IMR-90 (cell line): ENCODE data around the gene CLEC4G. TPM values are rescaled to one million over a fixed set of nuclear protein-coding genes. Genes with fewer than 3 reads are reported as not detected.

Experiments
- ATAC-seq: fragments of 200-7000 bp; cut with Tn5 transposase; 2 replicates; pipeline ENCODE4 v1.9.1; 2020; ENCODE audit warnings: low read depth, mild to moderate bottlenecking, moderate library complexity
- BruUV-seq: library from RNA; stranded (reverse); fragments of 400-500 nt; replicated peaks from 2 replicates; lab custom pipeline; 2021; lab: Mats Ljungman, UMichigan
- CTCF ChIA-PET: fragments of 300-600 bp; formaldehyde crosslinking; extraction: SDS; loops from one replicate; lab custom pipeline; 2021; ENCODE audit warnings: antibody characterized with exemption; lab: Yijun Ruan, JAX
- POLR2A ChIA-PET: fragments of 300-600 bp; sonication (Branson Sonifier 250); formaldehyde crosslinking; loops from one replicate; lab custom pipeline; 2022; ENCODE audit warnings: antibody characterized with exemption; ENCODE audit not compliant: unreplicated experiment; lab: Charles Lee
- DNase-seq: peaks from one replicate; pipeline ENCODE4 v3.0.0; 2013
- H2AFZ ChIP-seq: replicated peaks from 2 replicates; pipeline ENCODE3; 2013; ENCODE audit warnings: low read length, mild to moderate bottlenecking; ENCODE audit not compliant: poor library complexity
- H2AK5ac ChIP-seq: 2 replicates; pipeline ENCODE4 v1.6.1; 2013; ENCODE audit warnings: low read depth, low read length, inconsistent platforms
- H2AK9ac ChIP-seq: replicated peaks from 2 replicates; pipeline ENCODE3; 2013; ENCODE audit warnings: mild to moderate bottlenecking, low read depth, low read length, moderate library complexity; ENCODE audit not compliant: poor library complexity
- H2BK120ac ChIP-seq: 2 replicates; pipeline ENCODE4 v1.6.1; 2013; ENCODE audit warnings: low read depth, low read length, inconsistent platforms
- H2BK15ac ChIP-seq: 3 replicates; pipeline ENCODE4 v1.6.1; 2013; ENCODE audit warnings: low read depth, low read length, inconsistent platforms
- H2BK20ac ChIP-seq: 2 replicates; pipeline ENCODE4 v1.6.1; 2013; ENCODE audit warnings: low read depth, mild to moderate bottlenecking, inconsistent platforms, low read length, moderate library complexity
- H2BK5ac ChIP-seq: 2 replicates; pipeline ENCODE4 v1.6.1; 2013; ENCODE audit warnings: mild to moderate bottlenecking, low read depth, low read length, inconsistent platforms; ENCODE audit not compliant: poor library complexity, severe bottlenecking
- H3K14ac ChIP-seq: replicated peaks from 2 replicates; pipeline ENCODE4 v1.6.1; 2013; ENCODE audit warnings: low read depth, low read length, inconsistent platforms
- H3K18ac ChIP-seq: 2 replicates; pipeline ENCODE4 v1.6.1; 2013; ENCODE audit warnings: low read depth, low read length, control low read depth
- H3K23ac ChIP-seq: 2 replicates; pipeline ENCODE4 v1.6.1; 2013; ENCODE audit warnings: low read depth, low read length, inconsistent platforms
- H3K27ac ChIP-seq: 2 replicates; pipeline ENCODE4 v1.5.1; 2013; ENCODE audit warnings: mild to moderate bottlenecking, control low read depth, low read length; ENCODE audit not compliant: insufficient read depth
- H3K27me3 ChIP-seq: 2 replicates; pipeline ENCODE4 v1.6.1; 2013; ENCODE audit warnings: low read length; ENCODE audit not compliant: control insufficient read depth, insufficient read depth
- H3K36me3 ChIP-seq: 2 replicates; pipeline ENCODE4 v1.6.1; 2013; ENCODE audit warnings: low read length, mixed read lengths; ENCODE audit not compliant: control insufficient read depth, insufficient read depth
- H3K4ac ChIP-seq: 2 replicates; pipeline ENCODE4 v1.6.1; 2013; ENCODE audit warnings: low read depth, low read length, inconsistent platforms
- H3K4me1 ChIP-seq: 2 replicates; pipeline ENCODE4 v1.6.1; 2013; ENCODE audit warnings: low read length, mixed read lengths; ENCODE audit not compliant: control insufficient read depth, insufficient read depth
- H3K4me2 ChIP-seq: 2 replicates; pipeline ENCODE4 v1.6.1; 2013; ENCODE audit warnings: low read depth, mild to moderate bottlenecking, control low read depth, low read length, moderate library complexity
- H3K4me3 ChIP-seq: 2 replicates; pipeline ENCODE4 v1.5.1; 2013; ENCODE audit warnings: low read depth, mild to moderate bottlenecking, control low read depth, low read length, moderate library complexity; ENCODE audit not compliant: insufficient read depth
- H3K56ac ChIP-seq: 2 replicates; pipeline ENCODE4 v1.6.1; 2013; ENCODE audit warnings: low read length, inconsistent platforms; ENCODE audit not compliant: insufficient read depth; ENCODE audit errors: extremely low read depth
- H3K79me1 ChIP-seq, 2 experiments: 2 replicates each; pipeline ENCODE4 v1.6.1; 2013; ENCODE audit warnings: low read length in 2 of 2, inconsistent platforms in 1 of 2, low read depth in 1 of 2
- H3K9ac ChIP-seq: 2 replicates; pipeline ENCODE4 v1.6.1; 2013; ENCODE audit warnings: low read depth, low read length, control low read depth
- H3K9me1 ChIP-seq: 2 replicates; pipeline ENCODE4 v1.6.1; 2013; ENCODE audit warnings: low read length, inconsistent platforms; ENCODE audit not compliant: insufficient read depth
- H3K9me3 ChIP-seq: 2 replicates; pipeline ENCODE4 v1.6.1; 2013; ENCODE audit warnings: low read length; ENCODE audit not compliant: control insufficient read depth, insufficient read depth
- H4K20me1 ChIP-seq: 2 replicates; pipeline ENCODE4 v1.6.1; 2013; ENCODE audit warnings: low read length, inconsistent platforms; ENCODE audit not compliant: insufficient read depth
- H4K5ac ChIP-seq: 2 replicates; pipeline ENCODE4 v1.6.1; 2013; ENCODE audit warnings: mild to moderate bottlenecking, low read depth, low read length, control low read depth
- H4K8ac ChIP-seq, 2 experiments: 2 replicates each; pipeline ENCODE4 v1.6.1; 2013; ENCODE audit warnings: low read depth in 2 of 2, low read length in 2 of 2, control low read depth in 1 of 2, inconsistent platforms in 1 of 2
- H4K91ac ChIP-seq: 2 replicates; pipeline ENCODE4 v1.6.1; 2013; ENCODE audit warnings: low read depth, low read length, inconsistent platforms; ENCODE audit not compliant: insufficient read depth
- BHLHE40 ChIP-seq: fragments of 150-350 bp; IDR thresholded peaks from 2 replicates; pipeline ENCODE4 v1.6.1; 2016; ENCODE audit warnings: mild to moderate bottlenecking, low read depth, low read length
- CEBPB ChIP-seq: IDR thresholded peaks from 2 replicates; pipeline ENCODE4 v1.6.1; 2012; ENCODE audit warnings: low read depth, low read length, improper control_type of control experiment
- CHD1 ChIP-seq: IDR thresholded peaks from 2 replicates; pipeline ENCODE4 v1.6.1; 2012; ENCODE audit warnings: low read depth, low read length, improper control_type of control experiment
- CTCF ChIP-seq: conservative IDR thresholded peaks from 2 replicates; pipeline ENCODE4 v1.5.1; 2012; ENCODE audit warnings: mild to moderate bottlenecking, low read depth, low read length, improper control_type of control experiment
- ELK1 ChIP-seq: fragments of 150-350 bp; IDR thresholded peaks from 2 replicates; pipeline ENCODE4 v1.6.1; 2016; ENCODE audit warnings: low read depth, mild to moderate bottlenecking, low read length, moderate library complexity, borderline replicate concordance
- FOS ChIP-seq: fragments of 150-350 bp; IDR thresholded peaks from 2 replicates; pipeline ENCODE4 v1.6.1; 2016; ENCODE audit warnings: low read depth, low read length
- MAFK ChIP-seq: IDR thresholded peaks from 2 replicates; pipeline ENCODE4 v1.6.1; 2012; ENCODE audit warnings: low read depth, low read length, improper control_type of control experiment
- MAZ ChIP-seq: IDR thresholded peaks from 2 replicates; pipeline ENCODE4 v1.6.1; 2012; ENCODE audit warnings: low read depth, mild to moderate bottlenecking, low read length, improper control_type of control experiment, moderate library complexity, borderline replicate concordance
- MXI1 ChIP-seq: IDR thresholded peaks from 2 replicates; pipeline ENCODE4 v1.6.1; 2012; ENCODE audit warnings: low read depth, mild to moderate bottlenecking, low read length, moderate library complexity, borderline replicate concordance
- NFE2L2 ChIP-seq: fragments of 150-350 bp; IDR thresholded peaks from 2 replicates; pipeline ENCODE4 v1.6.1; 2016; ENCODE audit warnings: low read depth, mild to moderate bottlenecking, low read length
- POLR2A ChIP-seq: IDR thresholded peaks from 2 replicates; pipeline ENCODE4 v1.6.1; 2012; ENCODE audit warnings: mild to moderate bottlenecking, low read depth, low read length
- RAD21 ChIP-seq: IDR thresholded peaks from 2 replicates; pipeline ENCODE4 v1.6.1; 2012; ENCODE audit warnings: low read length, improper control_type of control experiment
- RCOR1 ChIP-seq: IDR thresholded peaks from 2 replicates; pipeline ENCODE4 v1.6.1; 2012; ENCODE audit warnings: mild to moderate bottlenecking, low read length, improper control_type of control experiment; ENCODE audit not compliant: insufficient replicate concordance
- RFX5 ChIP-seq: IDR thresholded peaks from 2 replicates; pipeline ENCODE4 v1.8.0; 2012; ENCODE audit warnings: low read depth, mild to moderate bottlenecking, low read length, moderate library complexity
- SMC3 ChIP-seq: fragments of 150-350 bp; IDR thresholded peaks from 2 replicates; pipeline ENCODE4 v1.6.1; 2016; ENCODE audit warnings: low read depth, mild to moderate bottlenecking, antibody characterized with exemption, low read length, moderate library complexity
- WGBS, 2 experiments: methylation state at CpG; one replicate each; pipeline versions ENCODE4 v1.1.5 to v1.1.7; 2013; ENCODE audit warnings: missing lambda C conversion rate in 2 of 2; ENCODE audit not compliant: insufficient read length in 1 of 2; ENCODE audit errors: extremely low coverage in 2 of 2; 5-methylcytosine and 5-hydroxymethylcytosine counted together
- dilution Hi-C: fragments of 300-500 bp; cut with HindIII; formaldehyde crosslinking; loops from one replicate; pipeline ENCODE4 v1.14.3; 2018; ENCODE audit warnings: low sequenced_read_pairs; ENCODE audit not compliant: unreplicated experiment
- in situ Hi-C: fragments of 300-500 bp; cut with MboI; formaldehyde crosslinking; loops from 3 replicates; pipeline ENCODE4 v1.14.3; 2019; ENCODE audit warnings: low sequenced_read_pairs, inconsistent platforms, mixed read lengths
- intact Hi-C: fragments of 100-400 bp; cut with micrococcal nuclease; formaldehyde crosslinking; loops from 2 replicates; pipeline ENCODE4 v1.10.0; 2022
- polyA plus RNA-seq, 3 experiments: library from polyadenylated mRNA; depleted of rRNA; stranded (reverse); fragments of >200 nt; gene quantifications; 2 replicates each; pipeline ENCODE4 v1.2.3, GENCODE V29; 2012; ENCODE audit warnings: low replicate concordance in 1 of 3
- total RNA-seq: library from RNA; depleted of rRNA; stranded (reverse); fragments of >200 nt; gene quantifications from 2 replicates; pipeline ENCODE4 v1.2.3, GENCODE V29; 2012
- TF ChIP-seq, protein P1 (sequence below): fragments of 150-350 bp; IDR thresholded peaks from 2 replicates; pipeline ENCODE4 v1.6.1; 2017; ENCODE audit warnings: mild to moderate bottlenecking, antibody characterized with exemption, low read length, low read depth

The CLEC4G gene
- total and polyA plus RNA-seq, 2 of the 4 experiments (the other 2 are of a cell fraction) = not detected

DNA sequence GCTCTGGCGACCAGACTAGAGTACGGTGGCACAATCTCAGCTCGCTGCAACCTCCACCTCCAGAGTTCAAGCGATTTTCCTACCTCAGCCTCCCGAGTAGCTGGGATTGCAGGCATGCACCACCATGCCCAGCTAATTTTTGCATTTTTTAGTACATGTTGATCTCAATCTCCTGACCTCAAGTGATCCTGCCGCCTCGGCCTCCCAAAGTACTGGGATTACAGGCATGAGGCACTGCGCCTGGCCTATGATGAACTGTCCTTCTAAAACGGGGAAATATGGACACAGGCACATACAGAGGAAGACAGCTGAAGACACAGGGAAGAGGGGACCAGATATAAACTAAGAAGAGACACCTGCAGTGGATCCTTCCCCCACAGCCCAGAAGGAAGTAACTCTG lies 43.9 kb upstream of the CLEC4G start:
- peaks cover 26% of the 10 kb centered on the region for H3K27me3 ChIP-seq
- in situ Hi-C loops (no loop called here), dilution Hi-C loops (no loop called here), intact Hi-C loops (no loop called here)
- H2AK5ac ChIP-seq = no peak overlapping the region
- H3K4me1 ChIP-seq = no peaks in the 10 kb centered on the region
- ChIA-PET POLR2A (no interaction called here), CTCF (no interaction called here)
- no peak overlapping the region for H3K23ac ChIP-seq
- H3K4me3 ChIP-seq = no peak overlapping the region
- no peak overlapping the region for H3K4me2 ChIP-seq
- no peak overlapping the region for H2AK9ac ChIP-seq
- 89% methylated on average over 6 of the region's 9 CpGs; no CpG with 5 or more reads in 1 of the 2 experiments for WGBS, 2 experiments
- no peak overlapping the region for H3K18ac ChIP-seq
- no peaks in the 10 kb centered on the region for H3K36me3 ChIP-seq
- TF ChIP-seq NFE2L2 (no peak), RAD21 (no peak), CHD1 (no peak), BHLHE40 (no peak), RFX5 (no peak), MAZ (no peak), CTCF (no peak), FOS (no peak), ELK1 (no peak), SMC3 (no peak), MAFK (no peak), MXI1 (no peak), POLR2A (no peak), CEBPB (no peak), RCOR1 (no peak)
- TF ChIP-seq, protein P1, sequence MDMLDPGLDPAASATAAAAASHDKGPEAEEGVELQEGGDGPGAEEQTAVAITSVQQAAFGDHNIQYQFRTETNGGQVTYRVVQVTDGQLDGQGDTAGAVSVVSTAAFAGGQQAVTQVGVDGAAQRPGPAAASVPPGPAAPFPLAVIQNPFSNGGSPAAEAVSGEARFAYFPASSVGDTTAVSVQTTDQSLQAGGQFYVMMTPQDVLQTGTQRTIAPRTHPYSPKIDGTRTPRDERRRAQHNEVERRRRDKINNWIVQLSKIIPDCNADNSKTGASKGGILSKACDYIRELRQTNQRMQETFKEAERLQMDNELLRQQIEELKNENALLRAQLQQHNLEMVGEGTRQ = no peak
- BruUV-seq = no TSS peak
- H3K27ac ChIP-seq = no peak overlapping the region
- H3K56ac ChIP-seq = no peak overlapping the region
- no peak overlapping the region for H3K4ac ChIP-seq
- DNase-seq = no peak
- H3K9me3 ChIP-seq = no peaks in the 10 kb centered on the region
- H4K91ac ChIP-seq = no peak overlapping the region
- H2BK120ac ChIP-seq = no peak overlapping the region
- H4K8ac ChIP-seq = no peak overlapping the region
- H3K79me1 ChIP-seq = no peaks in the 10 kb centered on the region
- H4K20me1 ChIP-seq = no peaks in the 10 kb centered on the region
- no peak overlapping the region for H2BK5ac ChIP-seq
- no peak for ATAC-seq
- H3K9ac ChIP-seq = no peak overlapping the region
- H2AFZ ChIP-seq = no peak overlapping the region
- no peak overlapping the region for H4K5ac ChIP-seq
- H3K14ac ChIP-seq = no peak overlapping the region
- H2BK15ac ChIP-seq = no peak overlapping the region
- no peak overlapping the region for H2BK20ac ChIP-seq
- no peaks in the 10 kb centered on the region; the same call in 1 of the 2 replicates for H3K9me1 ChIP-seq
